Liver (tissue), 9 donors: ENCODE data around the gene GRID1. TPM values are rescaled to one million over a fixed set of nuclear protein-coding genes. Genes with fewer than 3 reads are reported as not detected.

Experiments used
- DNase-seq: peaks from one replicate; pipeline ENCODE4 v3.0.0-alpha.2; 2017; ENCODE audit warnings: low spot score
- H3K27ac ChIP-seq, 2 donors: one replicate each; pipeline ENCODE4 v1.7.0; 2013; ENCODE audit warnings: inconsistent platforms in 2 of 2, low read length in 2 of 2, control low read depth in 1 of 2, low read depth in 1 of 2, mild to moderate bottlenecking in 1 of 2
- H3K27me3 ChIP-seq, 4 donors: one replicate each; pipeline versions ENCODE4 v1.6.1 to v1.7.0; 2013; ENCODE audit warnings: low read length in 3 of 4, inconsistent platforms in 1 of 4, mild to moderate bottlenecking in 1 of 4, moderate library complexity in 1 of 4; ENCODE audit not compliant: control insufficient read depth in 4 of 4, insufficient read depth in 4 of 4
- H3K36me3 ChIP-seq, 4 donors: one replicate each; pipeline versions ENCODE4 v1.6.1 to v1.7.0; 2013; ENCODE audit warnings: low read length in 3 of 4, mild to moderate bottlenecking in 3 of 4, low read depth in 1 of 4, moderate library complexity in 1 of 4; ENCODE audit not compliant: control insufficient read depth in 4 of 4, insufficient read depth in 3 of 4
- H3K4me1 ChIP-seq, 4 donors: one replicate each; pipeline versions ENCODE4 v1.6.1 to v1.7.0; 2013; ENCODE audit warnings: low read length in 3 of 4, mild to moderate bottlenecking in 3 of 4, moderate library complexity in 1 of 4; ENCODE audit not compliant: control insufficient read depth in 4 of 4, insufficient read depth in 4 of 4
- H3K4me3 ChIP-seq, 3 donors: one replicate each; pipeline versions ENCODE4 v1.6.1 to v1.7.0; 2013; ENCODE audit warnings: low read length in 3 of 3, control low read depth in 1 of 3, low read depth in 1 of 3, mild to moderate bottlenecking in 1 of 3
- H3K9ac ChIP-seq, 2 donors: one replicate each; pipeline ENCODE4 v1.7.0; 2013; ENCODE audit warnings: low read length in 2 of 2, mild to moderate bottlenecking in 2 of 2, moderate library complexity in 2 of 2, control low read depth in 1 of 2, low read depth in 1 of 2
- H3K9me3 ChIP-seq, 4 donors: one replicate each; pipeline versions ENCODE4 v1.6.1 to v1.7.0; 2013; ENCODE audit warnings: low read length in 3 of 4; ENCODE audit not compliant: control insufficient read depth in 4 of 4
- EGR1 ChIP-seq, 2 donors: IDR thresholded peaks; 2 replicates each; pipeline ENCODE4 v1.6.1; 2016 to 2018; ENCODE audit warnings: antibody characterized with exemption in 2 of 2, low read depth in 2 of 2
- FOXA1 ChIP-seq: IDR thresholded peaks from 2 replicates; pipeline ENCODE4 v1.6.1; 2016; ENCODE audit warnings: antibody characterized with exemption
- HNF4A ChIP-seq, 2 donors: conservative IDR thresholded peaks; 2 replicates each; pipeline ENCODE4 v1.6.1; 2016; ENCODE audit warnings: antibody characterized with exemption in 2 of 2, mild to moderate bottlenecking in 2 of 2
- HNF4G ChIP-seq: IDR thresholded peaks from 2 replicates; pipeline ENCODE4 v1.6.1; 2016; ENCODE audit warnings: antibody characterized with exemption
- JUND ChIP-seq, 2 donors: IDR thresholded peaks; 2 replicates each; pipeline ENCODE4 v1.6.1; 2016; ENCODE audit warnings: antibody characterized with exemption in 2 of 2
- RAD21 ChIP-seq, 2 donors: IDR thresholded peaks; 2 replicates each; pipeline ENCODE4 v1.6.1; 2016; ENCODE audit warnings: antibody characterized with exemption in 2 of 2, mild to moderate bottlenecking in 2 of 2
- RXRA ChIP-seq, 2 donors: IDR thresholded peaks; 2 replicates each; pipeline ENCODE4 v1.6.1; 2017 to 2018; ENCODE audit warnings: antibody characterized with exemption in 2 of 2, mild to moderate bottlenecking in 1 of 2
- SP1 ChIP-seq: IDR thresholded peaks from 2 replicates; pipeline ENCODE4 v1.6.1; 2018; ENCODE audit warnings: antibody characterized with exemption, mild to moderate bottlenecking
- TAF1 ChIP-seq: conservative IDR thresholded peaks from 2 replicates; pipeline ENCODE4 v1.6.1; 2016; ENCODE audit warnings: antibody characterized with exemption, mild to moderate bottlenecking
- YY1 ChIP-seq: IDR thresholded peaks from 2 replicates; pipeline ENCODE4 v1.6.1; 2016; ENCODE audit warnings: antibody characterized with exemption, mild to moderate bottlenecking
- WGBS: extraction: QIAGEN DNeasy Blood & Tissue Kit; methylation state at CpG from one replicate; pipeline ENCODE4 v1.1.7; 2013; 5-methylcytosine and 5-hydroxymethylcytosine counted together
- polyA plus RNA-seq, 2 donors: library from polyadenylated mRNA; stranded (reverse) in 1 of 2; unstranded in 1 of 2; fragments of 200-250 nt in 1 of 2; fragments of >200 nt in 1 of 2; fragmentation: Nextera tagmentation in 1 of 2; extraction: Ambion mirVana in 1 of 2; gene quantifications; one replicate each; pipeline versions ENCODE4 v1.2.1 to v1.2.3, GENCODE V29; 2013 to 2015
- total RNA-seq, 2 donors: library from RNA; depleted of rRNA; stranded (reverse); fragments of >200 nt; gene quantifications; one replicate each; pipeline ENCODE4 v1.2.3, GENCODE V29; 2014
- TF ChIP-seq, protein P1 (sequence below): IDR thresholded peaks from 2 replicates; pipeline ENCODE4 v1.6.1; 2016; ENCODE audit warnings: antibody characterized with exemption
- TF ChIP-seq, protein P2 (sequence below): IDR thresholded peaks from 2 replicates; pipeline ENCODE4 v1.6.1; 2016; ENCODE audit warnings: antibody characterized with exemption
- TF ChIP-seq, protein P3 (sequence below): IDR thresholded peaks from 2 replicates; pipeline ENCODE4 v1.6.1; 2016; ENCODE audit warnings: antibody characterized with exemption, mild to moderate bottlenecking
- TF ChIP-seq, protein P4 (sequence below): IDR thresholded peaks from 2 replicates; pipeline ENCODE4 v1.6.1; 2016; ENCODE audit warnings: antibody characterized with exemption
- TF ChIP-seq, protein P5 (sequence below): fragments of 150-350 bp; IDR thresholded peaks from 2 replicates; pipeline ENCODE4 v1.5.1; 2017; ENCODE audit warnings: improper control_type of control experiment, low read depth, low read length; ENCODE audit not compliant: missing input control
- donor health status: healthy.
- donor health status: healthy.
- donor health status: healthy.
- donor health status: healthy.
- donor health status: healthy.

The GRID1 gene
- total and polyA plus RNA-seq, 4 donors, result 0.09 to 0.17 (median 0.14) TPM; not detected in 1

DNA sequence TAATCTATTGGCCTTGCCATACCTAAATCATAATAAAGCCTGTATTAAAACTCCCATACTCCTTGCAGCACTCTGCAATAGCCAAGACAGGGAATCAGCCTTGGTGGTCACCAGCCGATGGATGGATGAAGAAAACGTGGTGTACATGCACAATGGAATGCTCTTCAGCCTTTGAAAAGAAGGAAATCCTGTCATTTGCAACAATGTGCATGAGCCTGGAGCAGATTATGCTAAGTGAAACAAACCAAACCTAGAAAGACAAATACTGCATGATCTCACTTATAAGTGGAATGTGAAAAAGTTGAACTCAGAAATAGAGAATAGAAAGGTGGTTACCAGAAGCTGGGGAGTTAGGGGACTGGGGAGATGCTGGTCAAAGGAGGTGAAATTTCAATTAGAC, 218.5 kb downstream of the GRID1 start:
- WGBS, result 67% methylated on average over 2 of the region's 2 CpGs
- TF ChIP-seq, protein P1, sequence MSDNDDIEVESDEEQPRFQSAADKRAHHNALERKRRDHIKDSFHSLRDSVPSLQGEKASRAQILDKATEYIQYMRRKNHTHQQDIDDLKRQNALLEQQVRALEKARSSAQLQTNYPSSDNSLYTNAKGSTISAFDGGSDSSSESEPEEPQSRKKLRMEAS, result no peak
- TF ChIP-seq TAF1, result no peak
- TF ChIP-seq, protein P2, sequence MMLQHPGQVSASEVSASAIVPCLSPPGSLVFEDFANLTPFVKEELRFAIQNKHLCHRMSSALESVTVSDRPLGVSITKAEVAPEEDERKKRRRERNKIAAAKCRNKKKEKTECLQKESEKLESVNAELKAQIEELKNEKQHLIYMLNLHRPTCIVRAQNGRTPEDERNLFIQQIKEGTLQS, result no peak
- TF ChIP-seq, protein P3, sequence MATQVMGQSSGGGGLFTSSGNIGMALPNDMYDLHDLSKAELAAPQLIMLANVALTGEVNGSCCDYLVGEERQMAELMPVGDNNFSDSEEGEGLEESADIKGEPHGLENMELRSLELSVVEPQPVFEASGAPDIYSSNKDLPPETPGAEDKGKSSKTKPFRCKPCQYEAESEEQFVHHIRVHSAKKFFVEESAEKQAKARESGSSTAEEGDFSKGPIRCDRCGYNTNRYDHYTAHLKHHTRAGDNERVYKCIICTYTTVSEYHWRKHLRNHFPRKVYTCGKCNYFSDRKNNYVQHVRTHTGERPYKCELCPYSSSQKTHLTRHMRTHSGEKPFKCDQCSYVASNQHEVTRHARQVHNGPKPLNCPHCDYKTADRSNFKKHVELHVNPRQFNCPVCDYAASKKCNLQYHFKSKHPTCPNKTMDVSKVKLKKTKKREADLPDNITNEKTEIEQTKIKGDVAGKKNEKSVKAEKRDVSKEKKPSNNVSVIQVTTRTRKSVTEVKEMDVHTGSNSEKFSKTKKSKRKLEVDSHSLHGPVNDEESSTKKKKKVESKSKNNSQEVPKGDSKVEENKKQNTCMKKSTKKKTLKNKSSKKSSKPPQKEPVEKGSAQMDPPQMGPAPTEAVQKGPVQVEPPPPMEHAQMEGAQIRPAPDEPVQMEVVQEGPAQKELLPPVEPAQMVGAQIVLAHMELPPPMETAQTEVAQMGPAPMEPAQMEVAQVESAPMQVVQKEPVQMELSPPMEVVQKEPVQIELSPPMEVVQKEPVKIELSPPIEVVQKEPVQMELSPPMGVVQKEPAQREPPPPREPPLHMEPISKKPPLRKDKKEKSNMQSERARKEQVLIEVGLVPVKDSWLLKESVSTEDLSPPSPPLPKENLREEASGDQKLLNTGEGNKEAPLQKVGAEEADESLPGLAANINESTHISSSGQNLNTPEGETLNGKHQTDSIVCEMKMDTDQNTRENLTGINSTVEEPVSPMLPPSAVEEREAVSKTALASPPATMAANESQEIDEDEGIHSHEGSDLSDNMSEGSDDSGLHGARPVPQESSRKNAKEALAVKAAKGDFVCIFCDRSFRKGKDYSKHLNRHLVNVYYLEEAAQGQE, result no peak
- H3K9me3 ChIP-seq, result no peaks in the 10 kb centered on the region

DNA sequence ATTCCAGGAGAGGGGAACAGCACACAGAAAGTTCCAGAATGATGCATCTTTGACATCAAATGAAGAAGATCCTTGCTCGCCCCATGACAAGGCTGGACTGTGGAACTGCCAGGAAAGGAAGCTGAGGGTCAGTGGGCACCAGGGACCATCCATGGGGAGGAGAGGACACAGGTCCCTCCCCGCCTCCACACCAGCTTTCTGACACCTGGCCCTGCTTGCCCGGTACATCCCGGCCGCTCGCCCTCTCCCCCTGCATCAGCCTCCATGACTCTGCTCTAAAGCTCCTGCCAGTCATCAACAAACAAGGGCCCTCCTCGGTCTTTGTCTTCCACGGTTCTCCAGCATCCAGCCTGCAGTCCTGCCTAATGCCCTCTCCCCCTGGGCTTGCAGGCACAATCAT, 222.3 kb downstream of the GRID1 start:
- no peaks in the 10 kb centered on the region for H3K4me1 ChIP-seq
- H3K27me3 ChIP-seq, result no peaks in the 10 kb centered on the region
- TF ChIP-seq HNF4G (no peak), YY1 (no peak), FOXA1 (no peak), EGR1 (IDR thresholded peaks at IDR 0.05; ENCODE audit: low read depth in 2 of 2) (no peak), HNF4A (conservative IDR thresholded peaks at IDR 0.05) (no peak), RXRA (IDR thresholded peaks at IDR 0.05) (no peak), SP1 (no peak), RAD21 (IDR thresholded peaks at IDR 0.05) (no peak), JUND (IDR thresholded peaks at IDR 0.05) (no peak)
- TF ChIP-seq, protein P4, sequence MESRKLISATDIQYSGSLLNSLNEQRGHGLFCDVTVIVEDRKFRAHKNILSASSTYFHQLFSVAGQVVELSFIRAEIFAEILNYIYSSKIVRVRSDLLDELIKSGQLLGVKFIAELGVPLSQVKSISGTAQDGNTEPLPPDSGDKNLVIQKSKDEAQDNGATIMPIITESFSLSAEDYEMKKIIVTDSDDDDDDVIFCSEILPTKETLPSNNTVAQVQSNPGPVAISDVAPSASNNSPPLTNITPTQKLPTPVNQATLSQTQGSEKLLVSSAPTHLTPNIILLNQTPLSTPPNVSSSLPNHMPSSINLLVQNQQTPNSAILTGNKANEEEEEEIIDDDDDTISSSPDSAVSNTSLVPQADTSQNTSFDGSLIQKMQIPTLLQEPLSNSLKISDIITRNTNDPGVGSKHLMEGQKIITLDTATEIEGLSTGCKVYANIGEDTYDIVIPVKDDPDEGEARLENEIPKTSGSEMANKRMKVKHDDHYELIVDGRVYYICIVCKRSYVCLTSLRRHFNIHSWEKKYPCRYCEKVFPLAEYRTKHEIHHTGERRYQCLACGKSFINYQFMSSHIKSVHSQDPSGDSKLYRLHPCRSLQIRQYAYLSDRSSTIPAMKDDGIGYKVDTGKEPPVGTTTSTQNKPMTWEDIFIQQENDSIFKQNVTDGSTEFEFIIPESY, result no peak
- TF ChIP-seq, protein P5, sequence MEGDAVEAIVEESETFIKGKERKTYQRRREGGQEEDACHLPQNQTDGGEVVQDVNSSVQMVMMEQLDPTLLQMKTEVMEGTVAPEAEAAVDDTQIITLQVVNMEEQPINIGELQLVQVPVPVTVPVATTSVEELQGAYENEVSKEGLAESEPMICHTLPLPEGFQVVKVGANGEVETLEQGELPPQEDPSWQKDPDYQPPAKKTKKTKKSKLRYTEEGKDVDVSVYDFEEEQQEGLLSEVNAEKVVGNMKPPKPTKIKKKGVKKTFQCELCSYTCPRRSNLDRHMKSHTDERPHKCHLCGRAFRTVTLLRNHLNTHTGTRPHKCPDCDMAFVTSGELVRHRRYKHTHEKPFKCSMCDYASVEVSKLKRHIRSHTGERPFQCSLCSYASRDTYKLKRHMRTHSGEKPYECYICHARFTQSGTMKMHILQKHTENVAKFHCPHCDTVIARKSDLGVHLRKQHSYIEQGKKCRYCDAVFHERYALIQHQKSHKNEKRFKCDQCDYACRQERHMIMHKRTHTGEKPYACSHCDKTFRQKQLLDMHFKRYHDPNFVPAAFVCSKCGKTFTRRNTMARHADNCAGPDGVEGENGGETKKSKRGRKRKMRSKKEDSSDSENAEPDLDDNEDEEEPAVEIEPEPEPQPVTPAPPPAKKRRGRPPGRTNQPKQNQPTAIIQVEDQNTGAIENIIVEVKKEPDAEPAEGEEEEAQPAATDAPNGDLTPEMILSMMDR, result no peak
- TF ChIP-seq, protein P3, result no peak
- TF ChIP-seq, protein P1, result no peak
- 90% methylated on average over 8 of the region's 8 CpGs for WGBS
- H3K9ac ChIP-seq, result no peak overlapping the region
- no peak overlapping the region for H3K27ac ChIP-seq
- H3K36me3 ChIP-seq, result no peaks in the 10 kb centered on the region
- H3K9me3 ChIP-seq, result no peaks in the 10 kb centered on the region
- DNase-seq, result no peak
- no peak overlapping the region for H3K4me3 ChIP-seq

More for the DNA sequence above, 218.5 kb downstream of the GRID1 start:
- H3K4me1 ChIP-seq, result no peaks in the 10 kb centered on the region
- H3K27ac ChIP-seq, result no peak overlapping the region
- H3K27me3 ChIP-seq, result no peaks in the 10 kb centered on the region
- H3K36me3 ChIP-seq, result no peaks in the 10 kb centered on the region
- no peak overlapping the region for H3K4me3 ChIP-seq
- DNase-seq, result no peak
- no peak overlapping the region for H3K9ac ChIP-seq
